Inflammatory macrophage (primary cell): ENCODE measurements around the gene KCNMB2.

ENCODE experiments used
- DNase-seq, 2 donors: peaks; one replicate each; pipeline ENCODE4 v3.0.0-alpha.2; 2020 to 2022

Gene KCNMB2

GRCh38 chr3:178658694-178659325 lies 122.6 kb downstream of the KCNMB2 start:
- no peak for DNase-seq

- DNase-seq, result no peak
These were observed 127.1 kb downstream of the KCNMB2 start for GRCh38 chr3:178663201-178663934.

- DNase-seq, result no peak
These were observed 129.5 kb downstream of the KCNMB2 start for GRCh38 chr3:178665747-178666146.

- no peak for DNase-seq
These were observed 132.9 kb downstream of the KCNMB2 start for GRCh38 chr3:178669022-178669601.

- DNase-seq, result no peak
These were observed 133.5 kb downstream of the KCNMB2 start for GRCh38 chr3:178669758-178670157.

GRCh38 chr3:178671377-178671776 lies 135.1 kb downstream of the KCNMB2 start:
- no peak for DNase-seq

- no peak for DNase-seq
These were observed 135.6 kb downstream of the KCNMB2 start for GRCh38 chr3:178671791-178672190.

- DNase-seq, result no peak
These were observed 136.0 kb downstream of the KCNMB2 start for GRCh38 chr3:178672275-178672674.

- no peak for DNase-seq
These were observed 137.3 kb downstream of the KCNMB2 start for GRCh38 chr3:178673529-178673928.

- no peak for DNase-seq
These were observed 139.8 kb downstream of the KCNMB2 start for GRCh38 chr3:178676077-178676476.

- no peak for DNase-seq
These were observed 140.9 kb downstream of the KCNMB2 start for GRCh38 chr3:178676942-178677790.

GRCh38 chr3:178677961-178678360 lies 141.7 kb downstream of the KCNMB2 start:
- DNase-seq, result no peak

GRCh38 chr3:178680037-178680436 lies 143.8 kb downstream of the KCNMB2 start:
- DNase-seq, result no peak

GRCh38 chr3:178680489-178680888 lies 144.3 kb downstream of the KCNMB2 start:
- DNase-seq, result no peak

GRCh38 chr3:178684881-178685590 lies 148.8 kb downstream of the KCNMB2 start:
- no peak for DNase-seq

- no peak for DNase-seq
These were observed 149.3 kb downstream of the KCNMB2 start for GRCh38 chr3:178685591-178685906.

GRCh38 chr3:178686826-178687225 lies 150.6 kb downstream of the KCNMB2 start:
- DNase-seq, result no peak

GRCh38 chr3:178690571-178690970 lies 154.3 kb downstream of the KCNMB2 start:
- no peak for DNase-seq

GRCh38 chr3:178699364-178699763 lies 163.1 kb downstream of the KCNMB2 start:
- DNase-seq, result no peak

- no peak for DNase-seq
These were observed 163.6 kb downstream of the KCNMB2 start for GRCh38 chr3:178699810-178700209.

- no peak for DNase-seq
These were observed 167.2 kb downstream of the KCNMB2 start for GRCh38 chr3:178703268-178703975.

GRCh38 chr3:178705925-178706324 lies 169.7 kb downstream of the KCNMB2 start:
- DNase-seq, result no peak
